ENCODE data around the gene CLCNKA.
A peak's percentile ranks its signal among the peaks of the same experiment; 100 is the strongest.
"Not testable (repeated sequence)": the region's sequence is repeated elsewhere in the genome, so short reads cannot be mapped to it uniquely, and the experiment has no call there.

The CLCNKA gene

DNA sequence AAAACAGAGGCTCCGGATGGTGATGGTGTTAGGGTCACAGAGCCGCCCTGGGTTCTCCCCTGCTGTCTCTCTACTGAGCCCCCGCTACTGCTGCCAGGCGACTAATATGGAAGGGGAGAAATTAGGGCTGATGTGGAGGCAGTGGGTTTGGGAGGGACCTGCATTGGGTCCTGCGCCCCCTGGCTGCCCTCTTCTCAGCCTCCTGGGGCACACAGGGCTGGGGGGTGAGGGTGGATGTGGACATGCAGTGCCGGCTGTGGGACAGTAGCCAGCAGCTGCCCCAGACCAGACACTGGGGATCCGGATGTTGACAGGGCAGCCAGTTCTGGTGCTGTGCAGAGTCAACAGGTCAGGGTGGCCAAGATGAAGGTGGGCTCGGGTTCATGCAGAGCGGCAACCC, 20.3 kb downstream of the CLCNKA start:
- no peak for DNase-seq (ENCODE audit: low read depth)

DNA sequence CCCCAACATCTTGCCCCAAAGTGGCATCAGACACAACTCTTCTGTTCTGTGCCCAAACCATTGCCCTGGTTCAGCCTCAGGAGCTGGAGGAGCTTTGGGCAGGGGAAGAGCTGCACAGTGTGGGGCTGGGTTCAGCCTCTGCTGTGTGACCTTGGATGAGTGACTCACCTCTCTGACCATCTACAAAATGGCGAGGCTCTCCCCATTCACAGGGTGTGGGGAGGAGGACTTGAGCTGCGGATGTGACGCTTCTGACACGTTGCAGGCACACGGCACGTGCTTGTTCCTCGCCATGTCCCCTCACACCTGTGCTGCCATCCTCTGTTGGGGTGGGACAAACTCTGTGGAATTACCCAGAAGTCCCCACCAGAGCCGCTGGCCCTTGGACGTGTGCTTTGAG, 20.8 kb downstream of the CLCNKA start:
- DNase-seq (ENCODE audit: low read depth) = not testable (repeated sequence)

DNA sequence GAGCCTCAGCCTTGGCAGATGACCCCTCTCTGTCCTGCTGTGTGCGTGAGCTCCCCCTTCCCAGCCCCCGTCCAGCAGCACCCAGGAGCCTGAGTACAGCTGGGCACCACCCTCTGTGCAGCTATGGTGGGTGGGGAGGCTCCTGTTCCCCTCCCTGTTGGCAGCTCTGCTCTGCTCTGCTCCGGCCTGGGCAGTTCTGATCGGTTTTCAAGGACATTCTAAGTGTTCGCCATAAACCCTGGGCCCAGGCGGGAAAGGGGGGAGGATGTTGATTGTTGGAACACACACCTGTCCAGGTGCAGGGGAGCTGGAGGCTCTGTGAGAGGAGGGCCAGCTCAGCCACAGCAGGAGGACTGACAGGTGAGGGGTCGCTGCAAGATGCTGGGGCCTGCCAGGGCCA, 21.7 kb downstream of the CLCNKA start, which contains the start of gene CLCNKB:
Gene CLCNKB (plus strand): TSS at position 262 of the 400 bp plus-strand sequence. CDS start 711 bp downstream, outside the sequence.
- no peak for DNase-seq (ENCODE audit: low read depth)

DNA sequence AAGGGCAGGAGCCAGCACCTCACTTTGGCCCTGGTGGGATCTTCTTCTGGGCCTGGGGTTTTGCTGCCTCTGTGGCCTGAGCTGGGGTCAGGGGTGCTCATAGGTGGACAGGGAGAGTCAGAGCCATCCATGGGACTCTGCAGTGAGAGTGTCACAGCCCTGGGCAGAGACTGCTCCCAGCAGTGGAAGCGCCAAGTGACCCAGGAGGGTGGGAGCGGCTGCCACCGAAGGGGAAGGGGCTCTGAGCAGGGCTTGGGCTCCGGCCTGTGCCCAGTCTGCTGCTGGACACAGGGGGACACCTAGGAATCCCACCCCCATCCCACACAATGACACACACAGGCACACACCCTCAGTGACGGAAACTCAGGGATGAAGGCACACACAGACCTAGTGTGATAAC, 22.1 kb downstream of the CLCNKA start:
- DNase-seq (ENCODE audit: low read depth) = no peak

DNA sequence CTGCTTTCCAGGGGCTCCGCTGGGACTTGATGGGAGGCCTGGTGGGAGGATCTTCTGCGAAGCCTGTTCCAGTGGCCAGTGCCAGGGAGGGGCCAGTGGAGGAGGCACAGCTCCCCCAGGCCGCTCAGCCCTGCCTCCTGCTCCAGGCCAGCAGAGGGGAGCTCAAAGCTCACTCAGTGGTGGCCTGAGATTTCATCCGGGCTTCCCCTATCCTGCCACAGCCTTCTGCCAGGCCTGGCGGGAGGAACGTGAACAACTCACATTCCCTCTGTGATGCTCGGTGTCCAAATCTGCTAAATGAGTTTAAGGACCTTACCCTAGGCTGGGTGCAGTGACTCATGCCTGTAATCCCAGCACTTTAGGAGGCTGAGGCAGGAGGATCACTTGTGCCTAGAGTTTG, 25.0 kb downstream of the CLCNKA start:
- DNase-seq (ENCODE audit: low read depth) = peak; percentile 9

DNA sequence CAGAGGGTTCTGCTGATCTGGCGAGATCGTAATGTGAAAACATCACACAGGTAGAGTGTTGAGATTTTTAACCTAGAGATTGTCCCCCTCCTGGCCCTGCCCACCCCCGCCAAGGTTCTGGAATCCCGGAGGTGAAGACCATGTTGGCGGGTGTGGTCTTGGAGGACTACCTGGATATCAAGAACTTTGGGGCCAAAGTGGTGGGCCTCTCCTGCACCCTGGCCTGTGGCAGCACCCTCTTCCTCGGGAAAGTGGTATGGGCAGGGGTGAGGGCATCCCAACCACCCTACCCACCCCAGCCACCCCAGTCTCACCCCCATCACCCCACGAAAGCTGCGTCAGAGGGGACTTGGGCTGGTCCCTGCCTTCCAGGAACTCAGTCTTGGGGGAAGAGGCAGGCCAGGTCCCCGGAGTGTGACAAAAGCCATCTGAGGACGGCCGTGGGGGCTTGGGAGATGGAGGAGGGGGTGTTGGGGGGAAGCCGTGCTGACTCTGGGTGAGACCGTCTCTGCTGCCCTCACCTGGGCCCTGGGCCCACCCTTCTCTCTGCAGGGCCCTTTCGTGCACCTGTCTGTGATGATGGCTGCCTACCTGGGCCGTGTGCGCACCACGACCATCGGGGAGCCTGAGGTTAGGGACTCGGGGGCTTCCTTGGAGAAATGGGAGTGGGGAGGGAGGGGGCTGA, 26.1 kb downstream of the CLCNKA start:
- DNase-seq (ENCODE audit: low read depth) = no peak

DNA sequence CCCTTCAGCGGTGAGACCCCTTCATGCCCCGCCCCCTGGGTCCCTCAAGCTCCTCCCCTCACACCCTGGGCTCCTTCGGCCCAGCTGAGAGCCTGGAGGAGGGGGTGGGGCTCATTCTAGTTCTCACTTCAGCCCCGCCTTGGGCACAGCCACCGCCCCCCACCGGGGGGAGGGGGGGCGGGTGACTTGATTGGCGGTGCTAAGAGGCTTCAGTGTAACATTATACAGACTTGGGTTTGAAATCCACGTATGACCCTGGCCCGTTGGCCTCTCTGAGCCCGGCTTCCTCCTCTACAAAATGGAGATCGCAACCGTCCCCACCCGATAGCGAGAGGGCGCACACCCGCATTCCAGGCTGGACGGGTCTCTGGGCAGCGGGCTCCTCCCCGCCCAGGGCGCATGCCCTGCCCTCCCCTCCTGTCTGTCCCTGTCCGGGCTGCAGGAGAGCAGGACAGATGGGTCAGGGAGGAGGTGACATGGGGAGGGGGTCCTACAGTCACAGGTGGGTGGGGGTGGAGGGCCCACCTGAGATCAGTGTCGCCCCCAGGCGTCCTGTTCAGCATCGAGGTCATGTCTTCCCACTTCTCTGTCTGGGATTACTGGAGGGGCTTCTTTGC, 26.8 kb downstream of the CLCNKA start:
- peak; percentile 27 for DNase-seq (ENCODE audit: low read depth)

DNA sequence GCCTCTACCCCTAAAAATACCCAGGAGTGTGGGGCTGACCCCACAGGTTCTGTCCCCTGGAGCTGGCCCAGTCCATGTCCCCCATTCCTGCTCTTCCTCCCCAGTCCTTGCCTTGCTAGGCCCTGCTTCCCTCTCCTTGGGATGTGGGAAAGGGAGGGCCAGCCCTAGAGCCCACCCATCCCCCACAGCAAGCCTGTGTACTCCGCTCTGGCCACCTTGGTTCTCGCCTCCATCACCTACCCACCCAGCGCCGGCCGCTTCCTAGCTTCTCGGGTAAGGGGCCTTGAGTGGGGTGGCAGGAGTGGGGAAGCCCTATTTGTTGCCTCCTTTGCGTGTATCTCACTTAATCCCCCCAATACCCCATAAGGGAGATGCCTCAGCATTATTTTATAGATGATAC, 28.5 kb downstream of the CLCNKA start:
- DNase-seq (ENCODE audit: low read depth) = no peak

DNA sequence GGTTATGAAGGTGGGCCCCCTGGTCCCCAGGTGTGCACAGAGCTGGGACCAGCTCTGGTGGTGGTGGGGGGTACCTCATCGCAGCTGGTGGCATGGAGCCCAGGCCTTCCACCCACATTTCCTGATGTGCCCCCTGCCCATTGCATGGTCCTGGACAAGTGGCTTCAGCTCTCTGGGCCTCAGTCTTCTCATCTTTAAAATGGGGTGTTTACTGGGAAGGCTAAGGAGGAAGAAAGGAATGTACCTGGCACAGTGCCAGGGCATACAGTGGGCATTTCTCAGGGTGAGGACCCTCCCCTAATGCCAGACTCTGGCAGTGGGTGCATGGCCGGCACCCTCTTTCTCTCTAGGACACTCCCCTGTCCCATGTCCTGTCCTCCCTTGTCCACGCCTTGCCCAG, 29.2 kb downstream of the CLCNKA start:
- no peak for DNase-seq (ENCODE audit: low read depth)

DNA sequence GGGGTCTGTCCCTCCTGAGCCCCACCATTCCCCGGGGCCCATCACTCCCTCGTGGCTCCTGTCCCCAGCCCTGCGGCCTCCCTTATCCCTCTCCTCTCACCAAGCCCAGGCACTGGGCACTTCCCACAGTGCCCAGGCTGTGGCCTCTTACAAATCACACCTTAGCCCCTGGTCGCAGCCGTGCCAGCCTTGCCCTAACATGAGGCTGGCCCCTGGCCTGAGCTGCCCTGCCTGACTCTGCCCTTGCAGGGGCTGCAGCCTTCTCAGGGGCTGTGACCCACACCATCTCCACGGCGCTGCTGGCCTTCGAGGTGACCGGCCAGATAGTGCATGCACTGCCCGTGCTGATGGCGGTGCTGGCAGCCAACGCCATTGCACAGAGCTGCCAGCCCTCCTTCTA, 30.1 kb downstream of the CLCNKA start:
- not testable (repeated sequence) for DNase-seq (ENCODE audit: low read depth)

DNA sequence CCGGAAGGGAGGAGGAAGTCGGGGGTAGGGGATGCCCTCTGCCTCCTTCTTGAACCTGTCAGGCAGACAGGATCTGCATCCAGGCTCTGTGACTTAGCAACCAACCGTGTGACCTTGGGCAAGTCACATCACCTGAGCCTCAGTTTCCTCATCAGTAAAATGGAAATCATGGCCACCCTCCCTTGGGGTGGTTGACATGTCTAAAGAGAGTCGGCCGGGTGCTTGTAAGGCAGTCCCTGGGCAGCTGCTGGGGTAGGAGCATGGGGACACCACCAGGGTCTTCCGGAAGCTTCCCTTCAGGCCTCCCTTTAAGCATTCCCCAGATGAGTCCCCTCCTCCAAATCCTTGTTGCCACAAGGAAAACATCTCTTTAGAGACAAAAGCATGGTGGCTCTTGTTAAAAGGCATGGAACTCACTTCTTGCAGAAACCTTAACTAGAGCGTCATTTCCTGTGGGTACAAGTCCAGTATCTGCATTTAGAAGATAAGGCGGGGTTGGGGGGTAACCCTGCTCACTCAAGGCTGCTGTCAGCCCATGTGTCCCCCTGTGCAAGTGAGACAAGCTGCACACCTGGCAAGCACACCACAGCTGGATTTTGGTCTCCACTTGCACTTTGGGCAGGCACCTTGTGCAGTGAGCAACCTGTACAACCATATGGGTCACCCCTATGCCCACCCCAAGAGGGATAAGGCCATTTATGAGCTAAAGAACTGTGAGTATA, 32.1 kb downstream of the CLCNKA start:
- no peak for DNase-seq (ENCODE audit: low read depth)

DNA sequence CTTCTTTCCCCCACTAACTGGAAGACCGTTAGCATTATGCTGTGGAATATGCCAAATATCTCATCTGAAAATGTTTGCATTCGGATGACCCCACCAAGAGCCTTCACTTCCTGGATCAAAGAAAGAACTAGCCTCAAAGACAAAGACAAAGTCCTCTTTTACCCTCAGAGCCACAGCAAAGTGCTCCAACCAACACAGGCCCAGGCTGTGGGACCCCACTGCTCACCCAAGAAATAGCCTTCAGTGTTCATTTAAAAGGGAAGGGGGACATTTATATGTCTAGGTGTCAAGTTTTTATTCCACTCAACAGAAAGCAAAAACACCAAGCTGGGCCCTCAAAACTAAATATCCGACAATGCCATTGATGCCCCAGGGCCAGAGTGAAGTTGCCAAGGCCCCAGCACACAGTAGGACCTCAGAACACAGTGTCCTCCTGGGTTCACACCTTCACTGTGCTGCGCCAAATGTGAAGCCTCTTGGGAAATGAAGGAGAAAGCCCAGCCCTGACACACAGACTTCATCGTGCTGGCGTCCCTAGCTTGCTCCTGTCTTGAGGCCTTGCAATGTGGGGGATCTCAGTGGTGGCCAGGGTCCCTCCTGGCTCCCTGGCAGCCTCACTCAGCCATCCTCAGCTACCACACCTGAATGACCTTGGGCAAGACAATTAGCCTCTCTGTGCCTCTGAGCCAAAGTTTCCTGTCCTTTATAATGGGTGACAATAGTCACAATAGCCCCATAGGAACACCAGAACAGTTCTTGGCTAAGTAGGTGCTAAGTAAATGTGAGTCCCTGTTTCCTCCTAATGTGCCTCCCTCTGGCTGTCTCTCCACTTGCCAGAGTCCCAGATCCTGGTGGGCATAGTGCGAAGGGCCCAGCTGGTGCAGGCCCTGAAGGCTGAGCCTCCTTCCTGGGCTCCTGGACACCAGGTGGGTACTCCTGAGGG, 33.0 kb downstream of the CLCNKA start:
- no peak for DNase-seq (ENCODE audit: low read depth)

DNA sequence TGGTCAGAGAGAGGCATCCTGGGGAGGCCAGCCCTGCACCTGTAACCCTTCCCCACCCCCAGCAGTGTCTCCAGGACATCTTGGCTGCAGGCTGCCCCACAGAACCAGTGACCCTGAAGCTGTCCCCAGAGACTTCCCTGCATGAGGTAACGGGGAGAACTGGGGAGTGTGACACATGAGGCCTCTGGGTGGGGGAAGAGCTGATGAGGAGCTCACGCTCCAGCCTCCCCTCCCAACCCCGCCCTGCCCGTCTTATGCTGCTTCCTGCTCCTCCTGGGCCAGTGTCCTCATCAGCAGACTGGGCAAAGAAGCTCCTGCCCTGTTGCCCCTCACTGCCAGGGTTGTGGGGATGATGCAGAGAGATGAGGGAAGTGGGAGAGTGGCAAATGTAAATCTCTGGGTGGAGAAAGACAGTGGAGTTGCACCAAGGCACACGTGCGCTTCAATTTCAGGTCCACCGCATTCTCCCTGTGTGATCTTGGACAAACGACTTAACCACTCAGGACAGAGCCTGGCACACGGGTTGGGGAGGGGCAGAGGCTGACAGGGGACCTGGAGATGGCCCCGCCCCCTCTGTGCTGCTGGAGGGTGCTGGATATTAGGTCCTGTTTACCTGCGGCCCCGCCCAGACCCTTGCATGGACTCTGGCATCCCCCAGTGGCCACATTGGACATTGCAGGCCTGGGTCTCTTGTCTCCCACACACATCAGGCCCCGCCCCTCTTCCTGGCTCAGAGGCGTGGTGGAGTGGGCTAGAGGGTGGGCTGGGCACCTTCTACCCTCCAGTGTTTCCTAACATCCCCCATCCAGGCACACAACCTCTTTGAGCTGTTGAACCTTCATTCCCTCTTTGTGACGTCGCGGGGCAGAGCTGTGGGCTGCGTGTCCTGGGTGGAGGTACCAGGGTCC, 34.0 kb downstream of the CLCNKA start:
- peak; percentile 67 for DNase-seq (ENCODE audit: low read depth)

DNA sequence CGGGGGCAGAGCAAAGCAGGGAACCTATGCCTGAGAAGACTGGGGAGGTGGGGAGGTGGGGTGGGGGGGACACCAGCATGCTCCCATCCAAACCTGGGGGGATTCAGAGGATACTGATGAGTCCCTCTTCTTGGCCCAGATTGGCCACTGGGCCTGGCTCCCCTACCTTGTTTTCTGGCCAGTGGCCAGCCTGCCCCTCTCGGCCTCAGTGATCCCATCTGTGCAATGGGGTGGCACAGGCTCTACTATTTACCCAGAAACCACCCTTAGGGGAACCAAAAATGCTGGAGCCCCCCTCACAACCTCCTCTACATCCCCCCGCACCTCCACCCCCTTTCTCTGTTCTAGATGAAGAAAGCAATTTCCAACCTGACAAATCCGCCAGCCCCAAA, 34.7 kb downstream of the CLCNKA start:
- not testable (repeated sequence) for DNase-seq (ENCODE audit: low read depth)

DNA sequence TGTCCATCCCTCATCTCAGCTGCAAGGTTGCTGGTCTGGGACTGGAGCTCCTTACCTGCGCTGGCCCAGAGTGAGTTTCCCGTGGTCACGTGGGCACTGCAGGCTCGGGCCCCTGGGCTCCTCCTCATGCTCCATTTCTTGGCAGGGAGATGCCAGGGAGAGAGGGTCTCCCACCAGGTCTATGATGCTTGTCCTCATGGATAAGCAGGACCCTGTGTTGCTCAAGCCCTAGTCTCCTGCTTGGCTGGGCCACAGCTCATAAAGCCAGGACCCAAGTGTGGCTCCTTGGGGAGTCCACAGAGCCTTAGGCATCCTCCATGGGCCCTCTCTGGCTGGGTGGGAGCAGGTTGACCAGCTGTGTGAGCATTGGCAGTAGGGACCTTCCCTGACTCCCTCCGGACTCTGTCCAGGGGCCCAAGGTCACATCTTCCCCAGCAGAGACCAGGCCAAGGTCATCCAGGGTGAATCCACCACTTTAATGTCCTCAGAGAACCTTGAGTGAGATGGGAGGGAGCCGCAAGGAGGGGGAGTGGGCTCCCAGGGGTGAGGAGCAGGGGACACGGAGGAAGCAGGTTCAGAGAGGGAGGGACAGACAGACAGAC, 35.6 kb downstream of the CLCNKA start:
- not testable (repeated sequence) for DNase-seq (ENCODE audit: low read depth)

DNA sequence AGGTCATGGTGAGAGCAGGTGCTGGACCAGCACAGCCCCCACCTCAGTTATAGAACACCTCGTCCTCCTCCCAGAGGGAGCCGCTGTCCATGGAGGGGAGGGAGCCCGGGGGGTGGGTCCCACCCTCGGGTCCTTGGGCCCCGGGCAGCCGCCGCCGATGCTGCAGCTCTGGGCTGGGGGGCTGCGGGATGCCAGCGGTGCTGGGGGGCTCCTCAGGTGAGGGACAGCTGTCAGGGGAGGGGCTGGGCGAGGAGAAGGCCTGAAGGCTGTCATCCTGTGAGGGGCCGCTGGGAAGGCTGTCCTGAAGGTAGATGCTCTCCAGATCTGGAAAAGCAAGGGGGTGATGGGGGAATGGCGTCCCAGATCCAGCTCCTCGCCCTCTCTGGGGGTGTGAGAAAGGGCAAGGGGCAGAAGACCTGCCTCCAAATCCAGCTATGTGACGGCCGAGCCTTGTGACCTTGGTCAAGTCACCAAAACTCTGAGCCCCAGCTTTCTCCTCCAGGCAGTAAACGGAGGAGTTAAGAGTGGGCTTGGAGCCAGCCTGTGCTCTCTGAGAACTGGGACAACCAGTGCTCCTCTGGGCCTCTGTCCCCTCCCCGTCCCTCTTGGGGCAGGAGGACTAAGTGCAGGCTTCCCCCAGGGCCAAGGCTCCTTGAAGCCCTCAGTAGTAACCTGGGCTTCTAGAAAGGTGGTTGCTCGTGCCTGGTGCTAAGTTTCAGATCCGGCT, 36.7 kb downstream of the CLCNKA start:
- not testable (repeated sequence) for DNase-seq (ENCODE audit: low read depth)

DNA sequence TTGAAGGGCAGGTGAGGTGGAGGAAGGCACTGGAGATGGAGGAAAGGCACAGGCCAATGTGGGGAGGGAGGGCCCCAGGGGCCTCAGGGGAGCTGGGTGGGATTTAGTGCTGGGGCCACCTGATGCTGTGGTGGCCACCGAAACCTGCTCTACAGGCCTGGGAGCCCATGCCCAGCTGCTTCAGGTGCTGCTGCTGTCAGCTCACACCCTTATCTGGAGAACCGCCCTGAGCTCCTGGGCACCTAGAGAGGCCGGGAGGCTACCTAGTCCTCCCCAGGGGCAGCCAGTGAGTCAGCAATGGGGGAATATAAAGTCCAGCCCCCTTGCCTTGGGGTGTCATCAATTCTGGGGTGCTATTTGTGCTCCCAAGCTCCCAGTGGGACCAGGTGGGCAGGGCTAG, 39.4 kb downstream of the CLCNKA start:
- no peak for DNase-seq (ENCODE audit: low read depth)

DNA sequence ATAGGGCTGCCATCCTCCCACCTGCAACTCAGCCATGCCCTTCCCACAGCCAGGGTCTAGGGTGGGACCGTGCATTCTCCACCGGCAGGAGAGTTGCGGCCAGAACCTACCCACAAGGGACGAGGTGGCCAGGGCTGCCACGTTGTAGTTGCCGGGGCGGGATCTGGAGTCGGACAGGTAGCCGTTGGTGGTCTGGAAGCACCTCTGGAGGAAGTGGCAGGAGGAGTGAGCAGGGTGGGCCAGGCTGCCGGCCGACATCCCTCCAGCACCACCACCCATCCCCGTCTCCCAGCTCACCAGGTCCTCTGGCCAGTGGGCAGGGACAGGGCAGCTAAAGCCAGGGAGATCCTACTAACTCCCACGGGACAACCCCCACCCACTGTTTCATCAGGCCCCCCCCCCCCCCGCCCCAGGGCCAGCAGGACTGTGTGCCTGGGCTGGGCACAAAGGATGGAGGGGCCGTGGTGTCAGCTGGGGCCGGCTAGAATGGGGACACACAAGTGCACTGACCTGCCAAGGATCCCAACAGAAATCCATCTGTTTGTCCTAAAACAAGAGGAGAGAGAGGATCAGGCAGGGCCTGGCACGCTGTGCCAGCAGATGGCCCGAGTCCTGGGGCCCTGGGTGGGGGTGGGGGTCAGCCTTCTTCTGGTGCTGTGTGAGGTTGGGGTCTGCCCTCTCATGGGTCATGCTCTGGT, 40.3 kb downstream of the CLCNKA start:
- not testable (repeated sequence) for DNase-seq (ENCODE audit: low read depth)

DNA sequence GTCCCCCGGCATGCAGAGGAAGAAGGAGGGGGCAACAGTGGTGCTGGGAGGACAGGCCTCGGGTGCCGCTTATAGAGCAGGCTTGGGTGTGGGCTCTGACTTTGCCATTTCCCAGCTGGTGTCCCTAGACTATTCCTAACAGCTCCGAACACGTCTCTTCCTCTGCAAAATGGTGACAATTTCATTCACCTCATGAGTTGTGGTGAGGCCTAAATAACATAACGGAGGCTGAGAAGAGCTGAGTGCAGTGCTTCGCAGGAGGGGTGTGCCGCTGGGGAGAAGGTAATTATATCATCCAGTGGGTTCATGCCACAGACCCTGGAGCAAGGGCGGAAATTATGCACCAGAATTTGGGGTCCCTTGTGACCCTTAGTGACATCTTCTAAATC, 40.8 kb downstream of the CLCNKA start:
- not testable (repeated sequence) for DNase-seq (ENCODE audit: low read depth)

Measured in iris pigment epithelial cell (primary cell).